Measurements from ENCODE around the gene TRIM23. TPM values are rescaled to one million over a fixed set of nuclear protein-coding genes. Genes with fewer than 3 reads are reported as not detected.
"Not testable (repeated sequence)": the region's sequence is repeated elsewhere in the genome, so short reads cannot be mapped to it uniquely, and the experiment has no call there.

The TRIM23 gene
- total and polyA plus RNA-seq, 2 experiments from 2014 or later: 14.9 to 18.7 TPM

DNA sequence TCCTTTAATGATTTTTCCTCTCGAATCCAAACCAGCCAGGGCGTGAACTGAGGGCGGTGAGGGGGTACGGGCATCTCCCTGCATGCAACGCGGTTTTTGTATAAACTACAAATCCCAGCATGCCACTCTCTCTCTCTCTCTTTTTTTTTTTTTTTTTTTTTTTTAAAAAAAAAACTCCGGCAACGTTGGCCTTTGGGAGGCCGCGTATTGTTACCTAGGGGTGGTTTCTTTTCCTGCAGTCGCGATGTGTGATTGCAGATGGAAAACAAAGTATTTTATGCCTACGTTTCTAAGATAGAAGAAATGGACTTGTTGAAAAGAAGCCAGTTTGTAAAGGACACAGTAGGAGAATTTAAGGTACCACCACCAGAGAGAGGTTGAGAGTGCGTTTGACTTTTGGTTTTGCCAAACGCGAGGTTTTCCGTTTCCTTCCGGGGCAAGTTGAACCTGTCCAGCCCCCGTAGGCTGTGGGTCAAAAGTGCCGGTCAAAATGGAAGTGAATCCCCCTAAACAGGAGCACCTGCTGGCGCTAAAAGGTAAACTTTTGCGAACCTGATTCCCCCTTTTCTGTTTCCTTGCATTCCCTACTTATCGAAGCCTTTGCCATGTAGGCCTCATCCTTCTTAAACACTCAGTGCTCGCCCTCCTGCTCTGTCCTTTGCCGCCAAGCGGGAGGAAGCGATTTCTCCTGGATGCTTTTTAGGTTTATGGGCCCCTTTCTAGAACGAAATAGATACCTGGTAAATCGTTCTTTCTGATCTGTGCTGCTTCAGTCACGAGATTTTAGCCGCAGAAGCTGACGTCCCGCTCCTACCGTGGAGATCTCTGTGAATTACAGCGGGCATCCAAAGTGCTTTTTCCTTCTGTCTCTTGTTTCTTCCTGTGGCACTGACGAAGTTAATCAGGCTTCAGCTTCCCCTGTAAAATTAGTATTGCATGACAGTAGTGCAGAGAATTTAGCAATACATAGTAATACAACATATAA lies 730 bp upstream of the TRIM23 start, which contains the start of the genes SHLD3 and TRAPPC13:
Gene SHLD3, plus strand, starts transcription at position 457 of the 985 bp plus-strand sequence. CDS start 4,561 bp downstream, outside the sequence.
Gene TRAPPC13, plus strand, starts transcription at position 457 of the 985 bp plus-strand sequence. Its CDS starts 34 bp downstream, at position 491.
- peak within 1 kb of the TSS; percentile 87 for H3K27ac ChIP-seq
- peaks cover 3% of the 10 kb centered on the region for H3K36me3 ChIP-seq
- DNase-seq (ENCODE audit: low read depth in 1 of 2, low spot score in 1 of 2): peak; percentile 89 to 90
- H3K4me3 ChIP-seq: peak within 1 kb of the TSS; percentile 85
- H3K27me3 ChIP-seq: no peaks in the 10 kb centered on the region
- TF ChIP-seq, protein P1, sequence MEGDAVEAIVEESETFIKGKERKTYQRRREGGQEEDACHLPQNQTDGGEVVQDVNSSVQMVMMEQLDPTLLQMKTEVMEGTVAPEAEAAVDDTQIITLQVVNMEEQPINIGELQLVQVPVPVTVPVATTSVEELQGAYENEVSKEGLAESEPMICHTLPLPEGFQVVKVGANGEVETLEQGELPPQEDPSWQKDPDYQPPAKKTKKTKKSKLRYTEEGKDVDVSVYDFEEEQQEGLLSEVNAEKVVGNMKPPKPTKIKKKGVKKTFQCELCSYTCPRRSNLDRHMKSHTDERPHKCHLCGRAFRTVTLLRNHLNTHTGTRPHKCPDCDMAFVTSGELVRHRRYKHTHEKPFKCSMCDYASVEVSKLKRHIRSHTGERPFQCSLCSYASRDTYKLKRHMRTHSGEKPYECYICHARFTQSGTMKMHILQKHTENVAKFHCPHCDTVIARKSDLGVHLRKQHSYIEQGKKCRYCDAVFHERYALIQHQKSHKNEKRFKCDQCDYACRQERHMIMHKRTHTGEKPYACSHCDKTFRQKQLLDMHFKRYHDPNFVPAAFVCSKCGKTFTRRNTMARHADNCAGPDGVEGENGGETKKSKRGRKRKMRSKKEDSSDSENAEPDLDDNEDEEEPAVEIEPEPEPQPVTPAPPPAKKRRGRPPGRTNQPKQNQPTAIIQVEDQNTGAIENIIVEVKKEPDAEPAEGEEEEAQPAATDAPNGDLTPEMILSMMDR (IDR thresholded peaks at IDR 0.05; ENCODE audit: low read depth, low read length): no peak
- H3K4me1 ChIP-seq (ENCODE audit: low read depth): peaks cover 14% of the 10 kb centered on the region
- no peaks in the 10 kb centered on the region for H3K9me3 ChIP-seq (ENCODE audit: low read depth)

DNA sequence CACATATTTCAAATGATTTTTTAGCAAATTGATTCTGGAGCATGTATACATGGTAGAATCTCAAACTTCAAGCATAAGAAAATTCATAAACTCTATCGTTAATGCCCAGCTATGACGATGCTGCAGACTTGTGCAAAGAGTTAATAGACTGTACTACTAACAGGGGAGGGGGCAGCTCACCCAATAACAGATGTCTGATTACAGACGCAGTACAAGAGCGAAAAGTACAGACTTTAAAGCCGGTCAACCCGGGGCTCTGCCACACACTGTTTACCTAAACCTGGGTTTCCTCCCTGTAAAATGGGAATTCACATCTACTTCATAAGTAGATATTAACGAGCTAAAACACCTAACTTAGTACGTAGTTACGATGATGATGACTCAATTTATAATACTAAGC lies 651 bp downstream of the TRIM23 start:
- TF ChIP-seq, protein P1 (IDR thresholded peaks at IDR 0.05; ENCODE audit: low read depth, low read length): no peak
- H3K4me3 ChIP-seq: peak overlapping the region; percentile 85
- H3K9me3 ChIP-seq (ENCODE audit: low read depth): no peaks in the 10 kb centered on the region
- no peaks in the 10 kb centered on the region for H3K36me3 ChIP-seq
- H3K27me3 ChIP-seq: no peaks in the 10 kb centered on the region
- H3K4me1 ChIP-seq (ENCODE audit: low read depth): peaks cover 14% of the 10 kb centered on the region
- peak overlapping the region; percentile 87 for H3K27ac ChIP-seq
- no peak for DNase-seq (ENCODE audit: low read depth in 1 of 2, low spot score in 1 of 2)

DNA sequence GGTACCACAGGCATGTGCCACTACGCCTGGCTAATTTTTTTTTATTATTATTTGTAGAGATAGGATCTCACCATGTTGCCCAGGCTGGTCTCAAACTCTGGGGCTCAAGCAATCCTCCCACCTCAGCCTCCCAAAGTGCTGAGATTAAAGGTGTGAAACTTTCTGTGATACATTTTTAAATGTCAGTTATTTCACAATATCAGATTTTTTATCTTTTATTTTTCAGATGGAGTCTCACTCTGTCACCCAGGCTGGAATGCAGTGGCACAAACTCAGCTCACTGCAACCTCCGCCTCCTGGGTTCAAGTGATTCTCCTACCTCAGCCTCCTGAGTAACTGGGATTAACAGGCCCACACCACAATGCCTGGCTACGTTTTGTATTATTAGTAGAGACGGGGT lies 2.2 kb downstream of the TRIM23 start:
- H3K27ac ChIP-seq; H3K4me3 ChIP-seq; H3K27me3 ChIP-seq; DNase-seq (ENCODE audit: low read depth in 1 of 2, low spot score in 1 of 2); H3K36me3 ChIP-seq; H3K9me3 ChIP-seq (ENCODE audit: low read depth): not testable (repeated sequence)
- peaks cover 14% of the 10 kb centered on the region for H3K4me1 ChIP-seq (ENCODE audit: low read depth)

DNA sequence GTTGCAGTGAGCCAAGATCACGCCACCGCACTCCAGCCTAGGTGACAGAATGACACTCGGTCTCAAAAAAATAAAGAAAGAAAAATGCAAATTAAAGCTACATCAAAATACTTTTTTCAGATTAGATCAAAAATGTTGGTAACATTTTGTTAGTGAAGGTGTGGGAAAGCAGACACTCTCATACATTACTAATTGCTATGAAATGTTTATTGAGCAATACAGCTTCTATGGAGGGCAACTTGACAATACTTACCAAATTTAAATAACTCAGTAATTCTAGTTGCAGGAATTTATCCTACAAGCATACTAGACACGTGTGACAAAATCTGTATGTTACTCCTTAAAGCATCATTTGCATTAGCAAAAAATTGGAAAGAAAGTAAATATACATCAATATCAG lies 4.1 kb downstream of the TRIM23 start:
- TF ChIP-seq, protein P1 (IDR thresholded peaks at IDR 0.05; ENCODE audit: low read depth, low read length): no peak
- DNase-seq (ENCODE audit: low read depth in 1 of 2, low spot score in 1 of 2): peak in 1 of 2 donors; percentile 8

DNA sequence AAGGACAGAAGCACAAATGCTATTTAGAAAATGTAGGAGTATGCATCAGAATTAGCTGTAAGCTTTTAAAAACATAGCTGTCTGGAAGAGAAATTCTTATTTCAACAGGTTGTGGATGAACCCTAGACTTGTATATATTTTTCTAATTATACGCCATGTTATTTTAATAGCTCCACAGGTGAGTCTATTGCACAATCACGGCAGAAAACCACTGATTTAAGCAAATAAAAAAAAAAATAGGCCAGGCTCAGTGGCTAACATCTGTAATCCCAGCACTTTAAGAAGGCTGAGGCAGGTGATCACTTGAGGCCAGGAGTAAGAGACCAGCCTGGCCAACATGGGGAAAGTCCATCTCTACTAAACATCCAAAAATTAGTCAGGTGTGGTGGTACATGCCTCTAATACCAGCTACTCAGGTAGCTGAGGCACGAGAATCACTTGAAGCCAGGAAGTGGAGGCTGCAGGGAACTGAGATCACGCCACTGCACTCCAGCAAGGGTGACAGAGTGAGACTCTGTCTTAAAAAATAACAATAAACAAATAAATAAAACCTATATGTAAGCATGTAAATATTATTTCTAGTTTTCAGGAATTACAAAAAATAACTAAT lies 11.7 kb downstream of the TRIM23 start:
- no peak for DNase-seq (ENCODE audit: low read depth in 1 of 2, low spot score in 1 of 2)
- peaks cover 59% of the 10 kb centered on the region for H3K36me3 ChIP-seq

More for the DNA sequence above, 4.1 kb downstream of the TRIM23 start:
- H3K9me3 ChIP-seq (ENCODE audit: low read depth): no peaks in the 10 kb centered on the region
- no peaks in the 10 kb centered on the region for H3K27me3 ChIP-seq
- no peak overlapping the region for H3K27ac ChIP-seq
- peaks cover 8% of the 10 kb centered on the region for H3K4me1 ChIP-seq (ENCODE audit: low read depth)
- peaks cover 6% of the 10 kb centered on the region for H3K36me3 ChIP-seq
- H3K4me3 ChIP-seq: no peak overlapping the region

More for the DNA sequence above, 11.7 kb downstream of the TRIM23 start:
- Histone ChIP-seq H3K4me3 (no peak overlapping the region), H3K9me3 (ENCODE audit: low read depth) (no peaks in the 10 kb centered on the region), H3K27ac (no peak overlapping the region), H3K4me1 (ENCODE audit: low read depth) (no peaks in the 10 kb centered on the region), H3K27me3 (no peaks in the 10 kb centered on the region)
- TF ChIP-seq, protein P1 (IDR thresholded peaks at IDR 0.05; ENCODE audit: low read depth, low read length): no peak

Measured in cardiac muscle cell (in vitro differentiated cells and primary cell).